ENCODE data around the gene EVI2B.
A peak's percentile ranks its signal among the peaks of the same experiment; 100 is the strongest.
"Not testable (repeated sequence)": the region's sequence is repeated elsewhere in the genome, so short reads cannot be mapped to it uniquely, and the experiment has no call there.

The EVI2B gene

DNA sequence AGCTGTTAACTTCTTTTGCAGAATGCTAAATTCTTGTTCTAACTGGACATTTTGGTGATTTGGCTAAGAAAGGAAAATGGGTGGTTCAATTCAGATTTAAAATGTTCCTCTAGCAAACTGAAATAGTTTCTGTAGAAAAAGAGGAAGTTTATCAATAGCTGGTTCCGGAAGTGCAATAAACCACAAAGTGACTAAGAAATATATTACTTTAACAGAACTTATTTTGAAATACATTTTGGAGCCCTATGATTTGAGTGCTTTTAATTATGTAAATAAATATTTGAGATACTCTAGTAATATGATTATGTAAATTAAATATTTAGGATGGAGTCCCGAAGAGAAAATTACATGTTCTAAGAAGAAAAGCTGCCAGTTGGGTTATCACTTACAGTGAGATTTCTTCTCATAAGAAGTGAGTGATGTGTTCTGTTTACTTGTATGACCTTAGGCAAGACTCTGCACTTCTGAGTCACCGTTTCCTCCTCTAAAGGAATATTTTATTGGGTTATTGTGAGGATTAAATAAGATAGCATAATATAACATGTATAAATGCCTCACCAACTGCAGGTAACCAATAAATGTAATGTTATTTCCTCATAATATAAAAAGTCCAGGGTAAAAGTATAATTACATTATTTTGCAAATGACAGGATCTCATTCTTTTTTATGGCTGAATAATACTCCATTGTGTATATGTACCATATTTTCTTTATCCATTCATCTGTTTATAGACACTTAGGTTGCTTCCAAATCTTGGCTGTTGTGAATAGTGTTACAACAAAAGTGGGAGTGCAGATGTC is at the start of gene EVI2B:
Gene EVI2B, minus strand, starts transcription at position 73 of the 800 bp plus-strand sequence. CDS start 8,445 bp downstream, outside the sequence.
- peak; percentile 60 for DNase-seq

DNA sequence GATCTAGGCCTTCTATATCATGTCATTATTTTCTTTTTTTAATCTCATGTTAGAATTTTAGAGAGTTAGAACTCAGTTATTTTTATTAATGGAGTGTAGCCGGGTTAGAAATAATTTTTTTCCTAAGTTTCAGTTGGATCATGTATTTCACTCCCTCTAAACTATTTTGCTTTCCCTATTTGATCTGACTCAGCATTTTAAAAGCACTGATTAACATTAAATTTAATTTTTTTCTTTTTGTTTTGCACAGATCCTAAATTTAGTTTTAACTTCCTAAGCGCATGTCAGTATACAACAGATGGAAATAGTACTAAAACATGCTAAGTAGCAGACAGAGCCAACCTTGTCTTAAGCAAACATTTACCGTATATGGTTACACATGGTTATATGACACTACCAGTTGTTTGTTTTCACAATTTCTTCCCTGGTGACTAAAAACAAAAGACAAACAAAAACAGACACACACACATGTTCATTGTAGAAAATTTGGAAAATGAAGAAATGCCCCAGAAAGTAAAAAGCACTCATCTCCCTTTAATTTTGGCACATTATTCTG is 44.1 kb upstream of the EVI2B start:
- no peak for DNase-seq

GRCh38 chr17:31357091-31357490 is 43.2 kb upstream of the EVI2B start:
- DNase-seq, result no peak

- no peak for DNase-seq
Observed at GRCh38 chr17:31355935-31356334, 42.1 kb upstream of the EVI2B start.

- DNase-seq, result no peak
Observed at GRCh38 chr17:31349454-31349853, 35.6 kb upstream of the EVI2B start.

GRCh38 chr17:31345191-31345747 is 31.4 kb upstream of the EVI2B start:
- not testable (repeated sequence) for DNase-seq

- DNase-seq, result no peak
Observed at GRCh38 chr17:31339906-31340661, 26.2 kb upstream of the EVI2B start.

GRCh38 chr17:31329221-31329620 is 15.4 kb upstream of the EVI2B start:
- no peak for DNase-seq

DNA sequence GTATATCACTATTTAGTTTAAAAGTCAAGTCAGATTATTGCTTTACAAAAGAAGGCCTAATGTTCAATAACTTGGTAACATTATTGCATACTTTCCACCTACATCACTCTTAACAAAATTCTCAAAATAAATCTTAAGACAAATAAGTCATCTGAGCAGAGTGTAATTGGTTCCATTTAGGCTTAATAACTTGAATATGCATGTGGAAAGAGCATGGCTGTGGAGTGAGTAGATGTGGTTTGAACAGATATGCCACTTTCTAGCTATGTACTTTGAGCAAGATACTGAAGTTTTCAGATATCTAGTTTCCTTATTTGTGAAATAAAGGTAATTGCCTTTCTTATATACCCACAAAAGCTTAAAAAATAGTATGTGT is 14.3 kb upstream of the EVI2B start:
- DNase-seq, result no peak

GRCh38 chr17:31327534-31328159 is 13.8 kb upstream of the EVI2B start:
- DNase-seq, result no peak

- no peak for DNase-seq
Observed at GRCh38 chr17:31323551-31323950, 9.7 kb upstream of the EVI2B start.

DNA sequence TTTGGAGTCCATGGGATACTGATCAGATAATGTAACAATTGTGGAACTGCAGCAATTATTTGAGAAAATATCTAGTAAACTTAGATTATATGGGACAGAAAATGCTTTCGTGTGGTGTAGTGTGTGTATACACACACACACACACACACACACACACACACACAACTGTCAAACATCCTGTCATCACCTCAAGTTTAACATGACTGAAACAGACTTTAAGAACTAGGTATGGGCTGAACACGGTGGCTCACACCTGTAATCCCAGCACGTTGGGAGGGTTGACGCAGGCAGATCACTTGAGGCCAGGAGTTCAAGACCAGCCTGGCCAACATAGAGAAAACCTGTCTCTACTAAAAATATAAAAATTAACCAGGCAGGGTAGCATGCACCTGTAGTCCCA is 8.1 kb upstream of the EVI2B start:
- DNase-seq, result peak; percentile 60

GRCh38 chr17:31321481-31321880 is 7.6 kb upstream of the EVI2B start, which contains the start of gene EVI2A:
TSS of gene EVI2A (minus strand) at chr17:31321622. CDS start at chr17:31319013, 2,609 bp downstream.
- DNase-seq, result peak; percentile 91

DNA sequence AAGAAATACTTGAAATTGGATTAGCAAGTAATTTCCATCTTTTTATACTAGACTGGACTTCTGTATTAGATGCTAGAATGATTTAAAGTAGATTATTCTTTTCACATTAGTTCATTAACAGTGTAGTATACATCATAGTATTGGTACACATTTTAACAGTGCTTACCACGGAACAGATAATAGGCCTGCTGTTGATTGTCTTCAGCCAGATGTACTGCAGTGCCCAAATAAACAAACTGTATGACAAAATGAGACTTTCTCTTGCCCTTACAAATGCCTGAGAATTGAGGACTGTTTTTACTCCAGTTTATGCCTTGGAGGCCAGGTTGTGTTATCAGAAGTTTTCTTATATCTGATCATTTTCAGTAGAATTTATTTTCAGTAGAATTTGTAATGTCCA is 6.9 kb upstream of the EVI2B start:
- peak; percentile 26 for DNase-seq

DNA sequence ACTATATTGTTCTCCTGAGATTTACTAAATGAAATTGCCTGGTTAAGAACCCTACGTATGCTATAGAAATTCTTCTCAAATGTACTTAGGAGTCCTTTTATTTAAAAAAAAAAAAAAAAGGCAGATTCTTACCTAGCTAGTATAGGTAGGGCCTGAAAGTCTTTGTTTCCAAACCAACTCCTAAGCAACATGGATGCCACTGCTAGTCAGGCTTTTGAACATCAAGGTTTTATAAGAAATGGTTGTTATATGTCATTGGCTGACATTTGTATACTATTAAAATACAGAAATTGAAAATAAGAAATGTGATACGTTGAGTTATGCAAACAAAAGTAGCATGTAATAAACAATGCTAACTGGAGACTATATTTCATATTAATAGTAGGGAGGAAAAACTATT is 6.4 kb upstream of the EVI2B start:
- peak; percentile 44 for DNase-seq

DNA sequence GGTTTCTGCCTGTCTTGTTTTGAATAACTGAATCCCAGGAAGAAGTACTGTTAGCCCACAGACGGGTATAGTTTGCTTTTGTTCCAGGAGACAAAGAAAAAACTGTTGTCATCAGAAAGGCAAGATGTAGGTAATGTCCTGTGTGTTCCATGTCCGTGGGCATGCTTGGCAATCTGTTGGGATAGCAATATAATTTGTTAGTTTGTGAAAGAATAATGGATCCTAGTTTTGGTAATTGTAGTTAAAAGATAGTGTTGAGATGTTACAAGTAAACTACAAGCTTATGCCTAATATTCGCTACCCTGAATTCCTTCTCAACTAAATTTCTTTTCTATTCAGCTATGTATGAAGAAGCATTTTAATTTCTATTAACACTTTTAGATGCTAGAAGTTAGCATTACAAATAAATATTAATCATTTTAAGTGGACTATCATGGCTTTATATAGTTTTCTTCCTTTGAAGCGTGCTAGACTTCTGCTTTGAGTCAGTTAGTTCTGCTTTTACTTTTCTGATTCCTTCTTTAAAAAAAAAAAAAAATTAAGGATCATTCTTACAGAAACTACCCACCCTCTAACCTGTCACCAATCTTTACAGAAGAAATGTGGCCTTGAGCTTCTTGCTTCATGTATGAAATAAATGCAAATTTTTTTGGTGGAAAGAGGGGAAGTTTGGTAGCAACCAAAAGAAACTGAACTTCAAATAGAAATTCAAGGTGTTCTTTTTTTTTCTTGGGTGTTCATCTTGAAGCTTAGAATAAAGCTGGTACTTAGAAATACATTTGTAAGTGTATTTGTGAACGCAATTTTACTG is 5.2 kb upstream of the EVI2B start:
- peak; percentile 63 for DNase-seq

DNA sequence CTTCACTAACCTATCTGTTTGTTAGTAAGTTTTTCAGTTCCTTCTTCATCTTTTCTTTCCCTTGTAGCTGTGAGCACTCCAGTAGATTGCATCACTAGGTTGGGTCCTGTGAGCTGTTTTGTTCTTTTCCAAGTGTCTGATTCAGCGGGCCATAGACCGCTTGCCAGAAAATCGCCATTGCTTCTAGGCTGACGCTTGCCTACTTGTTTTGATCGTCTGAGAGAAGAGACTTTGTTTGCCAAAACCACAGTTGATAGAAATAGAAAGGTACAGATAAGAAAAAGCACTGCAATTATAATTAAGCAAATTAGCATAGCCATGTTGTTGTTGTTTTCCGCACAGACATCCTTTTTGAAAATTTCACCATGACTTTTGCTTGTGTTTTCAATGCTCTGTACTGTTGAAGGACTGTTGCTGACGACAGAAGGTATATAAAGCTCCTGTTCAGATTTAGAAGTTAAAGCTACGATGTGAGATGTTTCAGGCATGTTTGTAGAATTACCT is 4.5 kb upstream of the EVI2B start:
- DNase-seq, result peak; percentile 69

- no peak for DNase-seq
Observed at GRCh38 chr17:31314782-31315100, 887 bp upstream of the EVI2B start.

- DNase-seq, result peak; percentile 55
Observed at GRCh38 chr17:31312223-31312622, 1.6 kb downstream of the EVI2B start.

DNA sequence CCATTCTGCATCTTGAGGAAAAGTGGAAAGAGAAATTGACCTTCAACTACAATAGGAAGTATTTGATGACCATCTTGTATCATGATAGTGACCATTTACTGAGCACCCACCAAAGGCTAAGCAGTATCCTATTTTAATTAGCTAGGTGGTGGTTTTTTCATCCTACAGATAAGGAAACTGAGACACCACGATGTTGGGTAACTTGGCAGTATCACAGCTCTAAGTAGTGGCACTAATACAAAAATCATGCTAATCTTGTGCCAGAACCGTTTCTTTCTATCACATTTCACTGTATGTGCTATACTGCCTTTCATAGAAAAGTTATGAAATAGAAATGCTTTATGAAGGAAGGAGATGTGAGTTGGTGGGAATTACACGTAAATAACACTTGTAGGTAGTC is 2.3 kb downstream of the EVI2B start:
- no peak for DNase-seq

- no peak for DNase-seq
Observed at GRCh38 chr17:31310886-31311285, 3.0 kb downstream of the EVI2B start.

DNA sequence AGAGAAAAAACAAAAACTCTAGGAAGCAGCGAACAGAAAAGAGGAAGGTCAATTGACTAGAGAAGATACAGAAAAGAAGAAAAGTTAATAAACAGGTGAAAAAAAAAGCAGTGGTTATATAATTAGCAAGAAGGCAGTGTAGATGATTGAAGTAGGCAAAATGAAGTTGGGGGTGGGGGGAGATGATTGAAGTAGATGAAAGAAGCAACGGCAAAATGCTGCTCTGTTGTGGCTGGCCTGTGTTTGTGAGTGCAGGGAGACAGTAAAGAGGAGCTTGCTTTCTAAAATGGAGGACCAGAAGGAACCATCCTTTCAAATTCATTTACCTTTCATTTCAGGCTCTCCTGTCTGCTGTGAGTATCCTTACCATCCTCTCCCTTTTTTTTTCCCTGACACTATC is 3.6 kb downstream of the EVI2B start:
- peak; percentile 84 for DNase-seq

All from CD4-positive, alpha-beta T cell treated with Interleukin-21 for 1 hour (primary cell).